ENCODE measurements around the gene LSM6.

DNA sequence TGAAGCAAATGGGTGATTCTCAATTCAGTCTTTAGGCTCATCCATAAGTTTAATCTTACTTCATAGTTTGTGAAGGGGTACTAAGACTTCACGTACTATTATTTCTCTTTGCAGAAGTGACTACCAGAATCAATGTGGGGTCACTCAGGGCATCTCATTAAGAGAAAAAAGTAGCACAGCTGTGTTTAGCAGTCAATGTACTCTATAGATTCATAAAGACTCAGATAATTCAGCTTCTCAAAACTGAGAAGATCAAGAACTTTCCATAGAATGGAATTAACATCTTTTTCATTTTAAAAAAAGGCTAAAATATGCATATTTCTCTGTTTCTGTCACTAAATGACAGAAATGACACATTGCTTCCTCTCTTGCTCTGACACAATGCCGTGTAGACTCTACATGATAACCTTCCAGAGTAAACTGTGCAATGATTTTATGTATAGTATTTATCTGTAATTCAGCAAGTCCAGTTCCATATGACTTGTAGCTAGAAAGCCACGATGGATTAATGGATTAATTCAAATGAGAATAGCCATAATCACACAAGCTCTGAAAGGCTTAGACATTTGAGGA lies 20.3 kb upstream of the LSM6 start:
- TF ChIP-seq CTCF (IDR thresholded peaks at IDR 0.05; ENCODE audit: insufficient read depth, low read length, poor library complexity, severe bottlenecking) (no peak), EZH2phosphoT487 (conservative IDR thresholded peaks at IDR 0.05; ENCODE audit: low read length) (no peak)

Data from SU-DHL-6 (cell line).